ENCODE measurements around the gene NFATC2.
A peak's percentile ranks its signal among the peaks of the same experiment; 100 is the strongest.
"Not testable (repeated sequence)": the region's sequence is repeated elsewhere in the genome, so short reads cannot be mapped to it uniquely, and the experiment has no call there.

Gene NFATC2

DNA sequence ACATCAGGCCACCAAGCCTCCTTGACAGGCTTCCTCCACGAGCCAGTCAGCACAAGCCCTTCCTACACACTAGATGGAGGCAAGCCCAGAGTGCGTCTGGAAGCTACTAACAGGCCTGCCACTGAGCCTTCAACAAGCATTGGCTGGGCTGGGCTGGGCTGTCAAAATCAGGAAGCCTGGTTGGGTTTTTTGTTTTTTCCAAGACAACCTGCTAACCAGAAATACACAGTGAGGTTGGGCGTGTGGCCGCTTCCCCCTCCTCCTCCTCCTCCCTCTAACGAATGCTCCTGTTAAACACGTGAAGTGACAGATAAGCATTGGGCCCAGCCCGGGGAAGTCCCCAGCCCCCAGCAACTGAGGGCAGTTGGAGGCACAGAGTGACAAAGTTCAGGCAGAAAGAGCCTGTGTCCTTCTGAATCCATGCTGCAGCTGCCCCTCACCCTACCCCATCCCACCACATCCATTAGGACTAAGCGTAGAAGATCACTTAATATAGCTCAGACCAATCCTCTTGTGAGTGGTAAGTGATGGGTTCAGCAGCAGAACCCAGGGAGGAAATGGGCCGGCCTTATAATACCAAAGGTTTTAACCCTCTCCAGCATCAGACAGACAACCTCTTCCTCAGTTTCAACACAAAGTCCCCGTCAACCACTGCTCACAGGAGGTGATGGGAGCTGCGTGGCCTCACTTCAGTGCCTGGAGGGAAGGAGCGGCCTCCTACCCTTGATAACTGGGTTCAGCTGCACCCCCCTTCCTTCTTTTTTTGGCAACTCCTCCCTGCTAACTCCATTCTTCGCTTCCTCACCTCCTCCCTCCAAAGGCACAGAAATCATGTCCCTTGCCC, 1.1 kb downstream of the NFATC2 start:
- peak overlapping the region; percentile 69 for H3K9ac ChIP-seq (ENCODE audit: low read length)
- peak overlapping the region; percentile 56 for H3K4me3 ChIP-seq (ENCODE audit: insufficient read depth, low read length, poor library complexity, severe bottlenecking)
- peaks cover 41% of the 10 kb centered on the region; the same call in 1 of the 2 replicates for H3K79me2 ChIP-seq (ENCODE audit: insufficient read depth, low read length)

DNA sequence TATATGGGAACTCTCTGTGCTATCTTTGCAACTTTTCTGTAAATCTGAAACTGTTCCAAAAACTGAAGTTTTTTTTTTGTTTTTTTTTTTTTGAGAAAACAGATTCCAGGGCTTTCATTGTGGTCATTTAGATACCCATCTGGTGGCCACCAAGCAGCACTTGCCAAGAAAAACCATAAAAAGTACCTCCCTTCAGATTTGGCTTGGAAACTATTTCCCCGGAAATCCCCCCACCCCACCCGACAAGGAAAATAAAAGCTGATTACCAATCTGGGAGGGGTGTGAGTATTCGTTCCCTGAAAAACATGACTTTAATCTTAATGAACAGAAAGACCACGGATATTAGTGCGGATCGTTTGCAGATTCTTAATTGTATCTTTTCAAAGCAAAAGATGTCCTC, 1.9 kb downstream of the NFATC2 start:
- Histone ChIP-seq H3K9me2 (replicated peaks; ENCODE audit: insufficient read depth, low read length) (no peaks in the 10 kb centered on the region), H3K9ac (ENCODE audit: low read length) (peak overlapping the region; percentile 69), H3F3A (ENCODE audit: insufficient read depth) (0 out of 2 replicates have a peak, but pooled peaks cover 5% of the 10 kb centered on the region), H3K36me3 (ENCODE audit: low read length) (no peaks in the 10 kb centered on the region), H4K20me1 (ENCODE audit: low read depth, low read length) (no peaks in the 10 kb centered on the region), H3K4me2 (ENCODE audit: low read depth, low read length, poor library complexity, severe bottlenecking) (peak overlapping the region; percentile 78), H3K9me3 (ENCODE audit: insufficient read depth, low read length) (no peaks in the 10 kb centered on the region), H3K4me3 (ENCODE audit: insufficient read depth, low read length, poor library complexity, severe bottlenecking) (peak overlapping the region; percentile 56), H3K27ac (ENCODE audit: low read depth, low read length) (peak overlapping the region; percentile 78; the same call in 1 of the 2 replicates), H3K79me2 (ENCODE audit: insufficient read depth, low read length) (peaks cover 49% of the 10 kb centered on the region), H2AFZ (ENCODE audit: low read depth, low read length, severe bottlenecking) (no peak overlapping the region), H3K27me3 (ENCODE audit: low read length) (no peaks in the 10 kb centered on the region)
- TF ChIP-seq, protein P1, sequence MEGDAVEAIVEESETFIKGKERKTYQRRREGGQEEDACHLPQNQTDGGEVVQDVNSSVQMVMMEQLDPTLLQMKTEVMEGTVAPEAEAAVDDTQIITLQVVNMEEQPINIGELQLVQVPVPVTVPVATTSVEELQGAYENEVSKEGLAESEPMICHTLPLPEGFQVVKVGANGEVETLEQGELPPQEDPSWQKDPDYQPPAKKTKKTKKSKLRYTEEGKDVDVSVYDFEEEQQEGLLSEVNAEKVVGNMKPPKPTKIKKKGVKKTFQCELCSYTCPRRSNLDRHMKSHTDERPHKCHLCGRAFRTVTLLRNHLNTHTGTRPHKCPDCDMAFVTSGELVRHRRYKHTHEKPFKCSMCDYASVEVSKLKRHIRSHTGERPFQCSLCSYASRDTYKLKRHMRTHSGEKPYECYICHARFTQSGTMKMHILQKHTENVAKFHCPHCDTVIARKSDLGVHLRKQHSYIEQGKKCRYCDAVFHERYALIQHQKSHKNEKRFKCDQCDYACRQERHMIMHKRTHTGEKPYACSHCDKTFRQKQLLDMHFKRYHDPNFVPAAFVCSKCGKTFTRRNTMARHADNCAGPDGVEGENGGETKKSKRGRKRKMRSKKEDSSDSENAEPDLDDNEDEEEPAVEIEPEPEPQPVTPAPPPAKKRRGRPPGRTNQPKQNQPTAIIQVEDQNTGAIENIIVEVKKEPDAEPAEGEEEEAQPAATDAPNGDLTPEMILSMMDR (IDR thresholded peaks at IDR 0.05; ENCODE audit: insufficient read depth, low read length, poor library complexity, severe bottlenecking) = no peak
- TF ChIP-seq EZH2phosphoT487 (conservative IDR thresholded peaks at IDR 0.05; ENCODE audit: low read length) = no peak

More for the DNA sequence above, 1.1 kb downstream of the NFATC2 start:
- Histone ChIP-seq H3K9me3 (ENCODE audit: insufficient read depth, low read length) (no peaks in the 10 kb centered on the region), H3K9me2 (replicated peaks; ENCODE audit: insufficient read depth, low read length) (no peaks in the 10 kb centered on the region), H3K36me3 (ENCODE audit: low read length) (no peaks in the 10 kb centered on the region), H3K4me2 (ENCODE audit: low read depth, low read length, poor library complexity, severe bottlenecking) (peak overlapping the region; percentile 78), H3K27me3 (ENCODE audit: low read length) (no peaks in the 10 kb centered on the region), H2AFZ (ENCODE audit: low read depth, low read length, severe bottlenecking) (no peak overlapping the region), H4K20me1 (ENCODE audit: low read depth, low read length) (no peaks in the 10 kb centered on the region), H3F3A (ENCODE audit: insufficient read depth) (0 out of 2 replicates have a peak, but pooled peaks cover 5% of the 10 kb centered on the region), H3K27ac (ENCODE audit: low read depth, low read length) (peak overlapping the region; percentile 78)
- TF ChIP-seq, protein P1 (IDR thresholded peaks at IDR 0.05; ENCODE audit: insufficient read depth, low read length, poor library complexity, severe bottlenecking) = no peak
- TF ChIP-seq EZH2phosphoT487 (conservative IDR thresholded peaks at IDR 0.05; ENCODE audit: low read length) = no peak

DNA sequence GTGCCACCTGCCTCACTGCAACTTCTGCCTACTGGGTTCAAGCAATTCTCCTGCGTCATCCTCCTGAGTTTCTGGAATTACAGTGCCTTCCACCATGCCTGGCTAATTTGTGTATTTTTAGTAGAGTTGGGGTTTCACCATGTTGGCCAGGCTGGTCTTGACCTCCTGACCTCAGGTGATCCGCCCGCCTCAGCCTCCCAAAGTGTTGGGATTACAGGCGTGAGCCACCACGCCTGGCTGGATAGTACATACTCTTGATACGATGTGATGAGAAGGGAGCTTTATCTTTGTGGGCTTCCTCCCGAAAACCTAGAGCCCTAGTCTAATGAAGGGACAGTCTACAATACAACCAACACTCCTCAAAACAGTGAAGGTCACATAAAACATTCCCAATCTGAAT, 2.4 kb downstream of the NFATC2 start:
- H3F3A ChIP-seq (ENCODE audit: insufficient read depth); H3K4me3 ChIP-seq (ENCODE audit: insufficient read depth, low read length, poor library complexity, severe bottlenecking); H3K36me3 ChIP-seq (ENCODE audit: low read length); H3K9ac ChIP-seq (ENCODE audit: low read length); H3K27ac ChIP-seq (ENCODE audit: low read depth, low read length); H4K20me1 ChIP-seq (ENCODE audit: low read depth, low read length); H2AFZ ChIP-seq (ENCODE audit: low read depth, low read length, severe bottlenecking); H3K9me2 ChIP-seq (replicated peaks; ENCODE audit: insufficient read depth, low read length); H3K27me3 ChIP-seq (ENCODE audit: low read length); H3K9me3 ChIP-seq (ENCODE audit: insufficient read depth, low read length): not testable (repeated sequence)
- Histone ChIP-seq H3K79me2 (ENCODE audit: insufficient read depth, low read length) (peaks cover 54% of the 10 kb centered on the region), H3K4me2 (ENCODE audit: low read depth, low read length, poor library complexity, severe bottlenecking) (peak overlapping the region; percentile 78)

Data from SU-DHL-6 (cell line).